GM21381 (cell line): ENCODE measurements around the gene RBM47.
"Not testable (repeated sequence)": the region's sequence is repeated elsewhere in the genome, so short reads cannot be mapped to it uniquely, and the experiment has no call there.

Experiments
- ATAC-seq: cut with Tn5 transposase; IDR thresholded peaks from one replicate; pipeline ENCODE4 v1.9.1; 2021; ENCODE audit warnings: mild to moderate bottlenecking, moderate library complexity; ENCODE audit not compliant: unreplicated experiment

Gene RBM47

GRCh38 chr4:40455340-40455902, 174.2 kb downstream of the RBM47 start:
- no peak for ATAC-seq

GRCh38 chr4:40454816-40455215, 174.8 kb downstream of the RBM47 start:
- ATAC-seq: no peak

GRCh38 chr4:40453912-40454311, 175.8 kb downstream of the RBM47 start:
- no peak for ATAC-seq

- ATAC-seq: no peak
Observed at GRCh38 chr4:40448875-40449274, 180.8 kb downstream of the RBM47 start.

- ATAC-seq: no peak
Observed at GRCh38 chr4:40446839-40447238, 182.8 kb downstream of the RBM47 start.

- ATAC-seq: not testable (repeated sequence)
Observed at GRCh38 chr4:40446261-40446750, 183.4 kb downstream of the RBM47 start.

- ATAC-seq: no peak
Observed at GRCh38 chr4:40445671-40446070, 184.0 kb downstream of the RBM47 start.

GRCh38 chr4:40441430-40441829, 188.2 kb downstream of the RBM47 start:
- ATAC-seq: no peak

GRCh38 chr4:40439519-40439918, 190.1 kb downstream of the RBM47 start:
- ATAC-seq: no peak

- no peak for ATAC-seq
Observed at GRCh38 chr4:40438384-40439026, 191.2 kb downstream of the RBM47 start.

- ATAC-seq: no peak
Observed at GRCh38 chr4:40437741-40438383, 191.8 kb downstream of the RBM47 start.

- not testable (repeated sequence) for ATAC-seq
Observed at GRCh38 chr4:40435306-40435705, 194.4 kb downstream of the RBM47 start.

- ATAC-seq: no peak
Observed at GRCh38 chr4:40434126-40434687, 195.5 kb downstream of the RBM47 start.

GRCh38 chr4:40432504-40432903, 197.2 kb downstream of the RBM47 start:
- no peak for ATAC-seq

- ATAC-seq: not testable (repeated sequence)
Observed at GRCh38 chr4:40427871-40428270, 201.8 kb downstream of the RBM47 start.

GRCh38 chr4:40427128-40427527, 202.5 kb downstream of the RBM47 start:
- no peak for ATAC-seq

GRCh38 chr4:40425799-40426574, 203.7 kb downstream of the RBM47 start:
- no peak for ATAC-seq

- no peak for ATAC-seq
Observed at GRCh38 chr4:40423735-40424134, 205.9 kb downstream of the RBM47 start.

- ATAC-seq: no peak
Observed at GRCh38 chr4:40421839-40422708, 207.6 kb downstream of the RBM47 start.

GRCh38 chr4:40419231-40419912, 210.3 kb downstream of the RBM47 start:
- no peak for ATAC-seq
